ENCODE data around the gene GUK1.
A peak's percentile ranks its signal among the peaks of the same experiment; 100 is the strongest.

GUK1 gene

GRCh38 chr1:228101994-228102790, 37.9 kb upstream of the GUK1 start:
- Histone ChIP-seq H3K36me3 (ENCODE audit: insufficient read depth, low read length) (peaks cover 41% of the 10 kb centered on the region; the same call in 1 of the 2 replicates), H3K4me3 (peak overlapping the region; percentile 92), H3K27ac (no peak overlapping the region), H3K9me3 (ENCODE audit: low read depth, low read length) (no peaks in the 10 kb centered on the region), H3K9ac (ENCODE audit: insufficient read length) (peak overlapping the region; percentile 88)
- TF ChIP-seq EZH2 (IDR thresholded peaks at IDR 0.05) (no peak), POLR2AphosphoS5 (IDR thresholded peaks at IDR 0.05; ENCODE audit: borderline replicate concordance, low read depth, low read length) (no peak), FOXP2 (optimal IDR thresholded peaks at IDR 0.05; ENCODE audit: control extremely low read depth, extremely low read length, insufficient read depth) (no peak)
- no peak for DNase-seq (ENCODE audit: low read depth, low spot score)

GRCh38 chr1:228102791-228103620, 37.1 kb upstream of the GUK1 start, which contains the start of gene C1orf35:
Gene C1orf35, minus strand, starts transcription at chr1:228103325. Its CDS starts 98 bp downstream, at chr1:228103227.
- TF ChIP-seq POLR2AphosphoS5 (IDR thresholded peaks at IDR 0.05; ENCODE audit: borderline replicate concordance, low read depth, low read length): peak; percentile 84; the same call in 1 of the 2 replicates
- no peak for TF ChIP-seq EZH2 (IDR thresholded peaks at IDR 0.05)
- no peak for TF ChIP-seq FOXP2 (optimal IDR thresholded peaks at IDR 0.05; ENCODE audit: control extremely low read depth, extremely low read length, insufficient read depth)
- H3K27ac ChIP-seq: peak within 1 kb of the TSS; percentile 80
- H3K9ac ChIP-seq (ENCODE audit: insufficient read length): peak within 1 kb of the TSS; percentile 88
- peaks cover 33% of the 10 kb centered on the region; the same call in 1 of the 2 replicates for H3K36me3 ChIP-seq (ENCODE audit: insufficient read depth, low read length)
- peak; percentile 65 for DNase-seq (ENCODE audit: low read depth, low spot score)
- no peaks in the 10 kb centered on the region for H3K9me3 ChIP-seq (ENCODE audit: low read depth, low read length)
- peak within 1 kb of the TSS; percentile 92 for H3K4me3 ChIP-seq

GRCh38 chr1:228104526-228105269, 35.4 kb upstream of the GUK1 start:
- Histone ChIP-seq H3K36me3 (ENCODE audit: insufficient read depth, low read length) (peaks cover 16% of the 10 kb centered on the region; the same call in 1 of the 2 replicates), H3K9ac (ENCODE audit: insufficient read length) (peak overlapping the region; percentile 5), H3K4me3 (peak overlapping the region; percentile 92; the same call in 1 of the 2 replicates), H3K27ac (no peak overlapping the region), H3K9me3 (ENCODE audit: low read depth, low read length) (no peaks in the 10 kb centered on the region)
- TF ChIP-seq EZH2 (IDR thresholded peaks at IDR 0.05): no peak
- no peak for TF ChIP-seq FOXP2 (optimal IDR thresholded peaks at IDR 0.05; ENCODE audit: control extremely low read depth, extremely low read length, insufficient read depth)
- no peak; the same call in 1 of the 2 replicates for TF ChIP-seq POLR2AphosphoS5 (IDR thresholded peaks at IDR 0.05; ENCODE audit: borderline replicate concordance, low read depth, low read length)
- DNase-seq (ENCODE audit: low read depth, low spot score): no peak

GRCh38 chr1:228105270-228105995, 34.6 kb upstream of the GUK1 start:
- TF ChIP-seq FOXP2 (optimal IDR thresholded peaks at IDR 0.05; ENCODE audit: control extremely low read depth, extremely low read length, insufficient read depth) (no peak), EZH2 (IDR thresholded peaks at IDR 0.05) (no peak), POLR2AphosphoS5 (IDR thresholded peaks at IDR 0.05; ENCODE audit: borderline replicate concordance, low read depth, low read length) (no peak)
- no peaks in the 10 kb centered on the region for H3K9me3 ChIP-seq (ENCODE audit: low read depth, low read length)
- no peak overlapping the region for H3K9ac ChIP-seq (ENCODE audit: insufficient read length)
- H3K4me3 ChIP-seq: no peak overlapping the region
- H3K36me3 ChIP-seq (ENCODE audit: insufficient read depth, low read length): peaks cover 11% of the 10 kb centered on the region; the same call in 1 of the 2 replicates
- DNase-seq (ENCODE audit: low read depth, low spot score): no peak
- no peak overlapping the region for H3K27ac ChIP-seq

- no peak for DNase-seq (ENCODE audit: low read depth, low spot score)
- peaks cover 11% of the 10 kb centered on the region; the same call in 1 of the 2 replicates for H3K36me3 ChIP-seq (ENCODE audit: insufficient read depth, low read length)
- no peak overlapping the region for H3K27ac ChIP-seq
- no peak overlapping the region for H3K4me3 ChIP-seq
- H3K9ac ChIP-seq (ENCODE audit: insufficient read length): no peak overlapping the region
- no peaks in the 10 kb centered on the region for H3K9me3 ChIP-seq (ENCODE audit: low read depth, low read length)
- TF ChIP-seq FOXP2 (optimal IDR thresholded peaks at IDR 0.05; ENCODE audit: control extremely low read depth, extremely low read length, insufficient read depth): no peak
- TF ChIP-seq EZH2 (IDR thresholded peaks at IDR 0.05): no peak
- no peak for TF ChIP-seq POLR2AphosphoS5 (IDR thresholded peaks at IDR 0.05; ENCODE audit: borderline replicate concordance, low read depth, low read length)
These were observed 33.9 kb upstream of the GUK1 start for GRCh38 chr1:228105996-228106799.

- DNase-seq (ENCODE audit: low read depth, low spot score): no peak
- Histone ChIP-seq H3K36me3 (ENCODE audit: insufficient read depth, low read length) (peaks cover 11% of the 10 kb centered on the region; the same call in 1 of the 2 replicates), H3K9me3 (ENCODE audit: low read depth, low read length) (no peaks in the 10 kb centered on the region), H3K4me3 (no peak overlapping the region), H3K27ac (no peak overlapping the region), H3K9ac (ENCODE audit: insufficient read length) (no peak overlapping the region)
- TF ChIP-seq FOXP2 (optimal IDR thresholded peaks at IDR 0.05; ENCODE audit: control extremely low read depth, extremely low read length, insufficient read depth) (no peak), POLR2AphosphoS5 (IDR thresholded peaks at IDR 0.05; ENCODE audit: borderline replicate concordance, low read depth, low read length) (no peak), EZH2 (IDR thresholded peaks at IDR 0.05) (no peak)
These were observed 33.4 kb upstream of the GUK1 start for GRCh38 chr1:228106800-228107054.

- H3K4me3 ChIP-seq: peak overlapping the region; percentile 96; the same call in 1 of the 2 replicates
- peaks cover 11% of the 10 kb centered on the region; the same call in 1 of the 2 replicates for H3K36me3 ChIP-seq (ENCODE audit: insufficient read depth, low read length)
- TF ChIP-seq EZH2 (IDR thresholded peaks at IDR 0.05) (no peak), FOXP2 (optimal IDR thresholded peaks at IDR 0.05; ENCODE audit: control extremely low read depth, extremely low read length, insufficient read depth) (no peak), POLR2AphosphoS5 (IDR thresholded peaks at IDR 0.05; ENCODE audit: borderline replicate concordance, low read depth, low read length) (no peak)
- DNase-seq (ENCODE audit: low read depth, low spot score): no peak
- no peaks in the 10 kb centered on the region for H3K9me3 ChIP-seq (ENCODE audit: low read depth, low read length)
- no peak overlapping the region for H3K9ac ChIP-seq (ENCODE audit: insufficient read length)
- no peak overlapping the region for H3K27ac ChIP-seq
These were observed 32.4 kb upstream of the GUK1 start for GRCh38 chr1:228107636-228108035.

Measured in SK-N-MC (cell line).